B cell (primary cell): ENCODE data around the gene PPP1R16B. TPM values are rescaled to one million over a fixed set of nuclear protein-coding genes. Genes with fewer than 3 reads are reported as not detected.
A peak's percentile ranks its signal among the peaks of the same experiment; 100 is the strongest.
"Not testable (repeated sequence)": the region's sequence is repeated elsewhere in the genome, so short reads cannot be mapped to it uniquely, and the experiment has no call there.

ENCODE experiments used
- ATAC-seq: fragments of 200-7000 bp; cut with Tn5 transposase; one replicate; pipeline ENCODE4 v1.10.0; 2021; ENCODE audit warnings: low read depth, mild to moderate bottlenecking, moderate number of reproducible peaks, moderate library complexity
- CTCF ChIA-PET: fragments of 350-600 bp; sonication (Branson Sonifier 250); formaldehyde crosslinking; loops from one replicate; lab custom pipeline; 2021; ENCODE audit warnings: antibody characterized with exemption, inconsistent platforms; lab: Charles Lee
- POLR2A ChIA-PET: fragments of 350-600 bp; sonication (Branson Sonifier 250); formaldehyde crosslinking; loops from one replicate; lab custom pipeline; 2021; ENCODE audit warnings: antibody characterized with exemption; lab: Charles Lee
- DNase-seq: peaks from one replicate; pipeline ENCODE4 v3.0.0; 2013
- H2AFZ ChIP-seq: 2 replicates; pipeline ENCODE4 v1.6.1; 2012; ENCODE audit warnings: mild to moderate bottlenecking, low read depth, low read length; ENCODE audit not compliant: insufficient read depth, poor library complexity, severe bottlenecking
- H3K27ac ChIP-seq, 2 donors: 1 replicate in 1 of 2; 2 replicates in 1 of 2; pipeline ENCODE4 v1.5.1; 2012 to 2013; ENCODE audit warnings: low read length in 2 of 2, mild to moderate bottlenecking in 2 of 2, moderate library complexity in 1 of 2
- H3K27me3 ChIP-seq, 4 experiments: fragments of 200-600 bp in 1 of 4; sonication (generic) in 1 of 4; replicated peaks in 1 of 4; 1 replicate in 2 of 4; 2 replicates in 2 of 4; pipeline versions ENCODE4 v1.6.1 to v1.7.0; 2013 to 2016; ENCODE audit warnings: low read length in 3 of 4, mild to moderate bottlenecking in 2 of 4, mixed read lengths in 1 of 4, moderate library complexity in 1 of 4; ENCODE audit not compliant: insufficient read depth in 4 of 4, control insufficient read depth in 3 of 4; ENCODE audit errors: control extremely low read depth in 1 of 4
- H3K36me3 ChIP-seq, 2 experiments: replicated peaks in 1 of 2; 1 replicate in 1 of 2; 2 replicates in 1 of 2; pipeline versions ENCODE4 v1.6.1 to v1.7.1; 2013; ENCODE audit warnings: low read length in 1 of 2; ENCODE audit not compliant: insufficient read depth in 2 of 2, control insufficient read depth in 1 of 2; ENCODE audit errors: control extremely low read depth in 1 of 2, extremely low read depth in 1 of 2
- H3K4me1 ChIP-seq, 2 donors: fragments of 200-600 bp in 1 of 2; sonication (generic) in 1 of 2; 1 replicate in 1 of 2; 2 replicates in 1 of 2; pipeline versions ENCODE4 v1.5.1 to v1.6.1; 2013 to 2017; ENCODE audit warnings: low read length in 2 of 2; ENCODE audit not compliant: control insufficient read depth in 2 of 2, insufficient read depth in 2 of 2
- H3K4me2 ChIP-seq: replicated peaks from 2 replicates; pipeline ENCODE3; 2012; ENCODE audit warnings: mild to moderate bottlenecking, low read depth, low read length; ENCODE audit not compliant: poor library complexity, severe bottlenecking
- H3K4me3 ChIP-seq, 5 experiments: fragments of 200-600 bp in 1 of 5; sonication (generic) in 1 of 5; 1 replicate in 3 of 5; 2 replicates in 2 of 5; pipeline versions ENCODE4 v1.5.1 to v1.7.0; 2011 to 2016; ENCODE audit warnings: low read length in 4 of 5, mild to moderate bottlenecking in 4 of 5, low read depth in 2 of 5, control low read depth in 1 of 5, moderate library complexity in 1 of 5; ENCODE audit not compliant: insufficient read depth in 1 of 5; ENCODE audit errors: control extremely low read depth in 1 of 5, extremely low read depth in 1 of 5
- H3K79me2 ChIP-seq: fragments of 200-600 bp; sonication (generic); one replicate; pipeline ENCODE4 v1.6.0; 2016; ENCODE audit warnings: low read length; ENCODE audit not compliant: control insufficient read depth, insufficient read depth
- H3K9ac ChIP-seq: fragments of 200-600 bp; sonication (generic); 2 replicates; pipeline ENCODE4 v1.6.1; 2017; ENCODE audit warnings: mild to moderate bottlenecking, low read length, moderate library complexity
- H3K9me3 ChIP-seq, 3 donors: one replicate each; pipeline versions ENCODE4 v1.6.1 to v1.7.1; 2013; ENCODE audit warnings: low read length in 2 of 3; ENCODE audit not compliant: control insufficient read depth in 2 of 3, insufficient read depth in 1 of 3; ENCODE audit errors: control extremely low read depth in 1 of 3
- H4K20me1 ChIP-seq: 2 replicates; pipeline ENCODE4 v1.6.0; 2012; ENCODE audit warnings: mild to moderate bottlenecking, low read length; ENCODE audit not compliant: insufficient read depth, control insufficient read depth, poor library complexity, severe bottlenecking
- H3K27ac Mint-ChIP-seq: one replicate; pipeline ENCODE4 v1.8.0; 2021; ENCODE audit warnings: mixed read lengths
- H3K27me3 Mint-ChIP-seq: one replicate; pipeline ENCODE4 v1.8.0; 2021; ENCODE audit warnings: mixed read lengths
- H3K4me1 Mint-ChIP-seq: one replicate; pipeline ENCODE4 v1.8.0; 2021; ENCODE audit warnings: mixed read lengths
- H3K4me3 Mint-ChIP-seq: one replicate; pipeline ENCODE4 v1.8.0; 2021; ENCODE audit warnings: mixed read lengths
- H3K9me3 Mint-ChIP-seq: one replicate; pipeline ENCODE4 v1.8.0; 2022; ENCODE audit warnings: mixed read lengths; ENCODE audit not compliant: insufficient read depth
- CTCF ChIP-seq: fragments of 200-600 bp; IDR thresholded peaks from one replicate; pipeline ENCODE4 v1.8.0; 2022; ENCODE audit warnings: antibody characterized with exemption, mild to moderate bottlenecking
- EZH2 ChIP-seq: IDR thresholded peaks from 2 replicates; pipeline ENCODE4 v1.6.1; 2012; ENCODE audit warnings: borderline replicate concordance, low read depth, mild to moderate bottlenecking, moderate library complexity, low read length; ENCODE audit not compliant: insufficient read depth, poor library complexity, severe bottlenecking
- WGBS: methylation state at CpG from one replicate; pipeline ENCODE4 v1.1.5; 2013; ENCODE audit warnings: missing lambda C conversion rate; ENCODE audit not compliant: insufficient coverage; 5-methylcytosine and 5-hydroxymethylcytosine counted together
- intact Hi-C: fragments of 100-400 bp; cut with micrococcal nuclease; formaldehyde crosslinking; loops from one replicate; pipeline ENCODE4 v1.10.0; 2022
- polyA plus RNA-seq: library from polyadenylated mRNA; depleted of rRNA; stranded (reverse); fragments of >200 nt; gene quantifications from 2 replicates; pipeline ENCODE4 v1.2.3, GENCODE V29; 2012
- total RNA-seq, 2 donors: library from RNA; stranded (reverse); fragments of 120-200 nt in 1 of 2; gene quantifications; 1 replicate in 1 of 2; 2 replicates in 1 of 2; pipeline versions ENCODE4 v1.2.3 to v1.2.4, GENCODE V29; 2013 to 2022

The PPP1R16B gene
- total and polyA plus RNA-seq, 2 donors (not counting 1 experiment from before 2014, with no cell fraction given) = 58.8 to 108 TPM

- CTCF ChIA-PET = interaction anchor here (1.1 to 3.7 kb wide), 4 partner anchors 22 to 79 kb away, joined by 3 to 20 read pairs (median 6); no protein-coding TSS in a partner anchor
- H3K9me3 Mint-ChIP-seq = no peaks in the 10 kb centered on the region
- DNase-seq = no peak
Observed at GRCh38 chr20:38812709-38813573, 7.4 kb downstream of the PPP1R16B start.

GRCh38 chr20:38813574-38813962, 8.1 kb downstream of the PPP1R16B start:
- Histone ChIP-seq H3K27ac (peak overlapping the region in 1 of 2 donors; percentile 99), H3K36me3 (peaks cover 0 to 62% of the 10 kb centered on the region in 2 experiments), H3K4me1 (peaks cover 84 to 87% of the 10 kb centered on the region in 2 donors), H3K79me2 (peaks cover 100% of the 10 kb centered on the region), H3K4me2 (peak overlapping the region; percentile 93), H4K20me1 (peaks cover 83% of the 10 kb centered on the region)
- Mint-ChIP-seq H3K27ac (peak overlapping the region; percentile 63), H3K4me3 (peak overlapping the region; percentile 51), H3K4me1 (peaks cover 91% of the 10 kb centered on the region)
- intact Hi-C loops, ATAC-seq, H3K27me3 ChIP-seq, H3K9me3 ChIP-seq, H3K27me3 Mint-ChIP-seq, H3K4me3 ChIP-seq, H2AFZ ChIP-seq, H3K9ac ChIP-seq, DNase-seq, H3K9me3 Mint-ChIP-seq: not testable (repeated sequence)
- ChIA-PET POLR2A (interaction anchor here (0.8 to 1.6 kb wide), 2 partner anchors 9 to 30 kb away, joined by 3 to 5 read pairs; no protein-coding TSS in a partner anchor), CTCF (interaction anchor here (0.9 to 3.7 kb wide), 2 partner anchors 32 to 79 kb away, joined by 4 to 20 read pairs; no protein-coding TSS in a partner anchor)
- WGBS = 96% methylated on average over 3 of the region's 6 CpGs

More at GRCh38 chr20:38812709-38813573, 7.4 kb downstream of the PPP1R16B start:
- Histone ChIP-seq H3K79me2 (peaks cover 100% of the 10 kb centered on the region), H3K4me2 (peak overlapping the region; percentile 93), H3K9ac (no peak overlapping the region), H3K4me3 (no peak overlapping the region), H3K4me1 (peaks cover 84 to 87% of the 10 kb centered on the region in 2 donors), H4K20me1 (peaks cover 83% of the 10 kb centered on the region), H3K27me3 (no peaks in the 10 kb centered on the region), H3K9me3 (no peaks in the 10 kb centered on the region), H3K27ac (peak overlapping the region; percentile 6 to 99), H3K36me3 (peaks cover 0 to 63% of the 10 kb centered on the region in 2 experiments), H2AFZ (no peak overlapping the region)
- POLR2A ChIA-PET = interaction anchor here (0.8 to 1.6 kb wide), 3 partner anchors 8 to 63 kb away, joined by 3 to 5 read pairs (median 4); no protein-coding TSS in a partner anchor
- no peak for ATAC-seq
- Mint-ChIP-seq H3K27me3 (no peaks in the 10 kb centered on the region), H3K4me1 (peaks cover 91% of the 10 kb centered on the region), H3K4me3 (peak overlapping the region; percentile 51), H3K27ac (peak overlapping the region; percentile 63)
- intact Hi-C loops = no loop called here
- WGBS = 49% methylated on average over 3 of the region's 4 CpGs
- no peak for TF ChIP-seq CTCF
- TF ChIP-seq EZH2 = no peak
